K562 (cell line): Measurements from ENCODE around the gene CCDC137. TPM values are rescaled to one million over a fixed set of nuclear protein-coding genes. Genes with fewer than 3 reads are reported as not detected.
A peak's percentile ranks its signal among the peaks of the same experiment; 100 is the strongest.

Source experiments
- BRCA1 ChIP-seq, 2 experiments: fragments of 450-650 bp in 1 of 2; sonication (generic) in 1 of 2; formaldehyde crosslinking in 1 of 2; IDR thresholded peaks; 2 replicates each; pipeline versions ENCODE4 v1.5.0 to v1.6.1; 2017 to 2020; ENCODE audit warnings: mild to moderate bottlenecking in 1 of 2, missing genetic modification reagents in 1 of 2
- BRD4 ChIP-seq: fragments of 200-600 bp; sonication (generic); IDR thresholded peaks from 2 replicates; pipeline ENCODE4 v1.6.1; 2017; ENCODE audit warnings: inconsistent platforms
- BRF2 ChIP-seq: IDR thresholded peaks from 3 replicates; pipeline ENCODE4 v1.6.1; 2011; ENCODE audit warnings: borderline replicate concordance, mild to moderate bottlenecking; ENCODE audit not compliant: insufficient read length, insufficient read depth
- CBX3 ChIP-seq, 2 experiments: IDR thresholded peaks; 1 replicate in 1 of 2; 2 replicates in 1 of 2; pipeline ENCODE4 v1.6.1; 2012; ENCODE audit warnings: inconsistent platforms in 2 of 2, low read length in 2 of 2, borderline replicate concordance in 1 of 2, control low read depth in 1 of 2
- FOXA1 ChIP-seq: fragments of 450-650 bp; IDR thresholded peaks from 2 replicates; pipeline ENCODE4 v1.6.1; 2016; ENCODE audit warnings: mild to moderate bottlenecking, borderline replicate concordance
- FOXJ3 ChIP-seq: sonication (generic); formaldehyde crosslinking; IDR thresholded peaks from 2 replicates; pipeline ENCODE4 v1.4.0; 2020; ENCODE audit warnings: mild to moderate bottlenecking, missing genetic modification reagents
- HMGXB4 ChIP-seq: sonication (generic); formaldehyde crosslinking; IDR thresholded peaks from 2 replicates; pipeline ENCODE4 v1.8.1; 2023; ENCODE audit warnings: mild to moderate bottlenecking, missing genetic modification reagents
- NCOA4 ChIP-seq: fragments of 450-650 bp; IDR thresholded peaks from 2 replicates; pipeline ENCODE4 v1.6.1; 2018; ENCODE audit warnings: mild to moderate bottlenecking; ENCODE audit not compliant: partially characterized antibody
- PHF20 ChIP-seq: fragments of 450-650 bp; IDR thresholded peaks from 2 replicates; pipeline ENCODE4 v1.6.1; 2018; ENCODE audit not compliant: partially characterized antibody
- POLR3G ChIP-seq: IDR thresholded peaks from 2 replicates; pipeline ENCODE4 v1.6.1; 2011; ENCODE audit not compliant: insufficient read length, insufficient replicate concordance; ENCODE audit errors: extremely low read depth
- ZBTB5 ChIP-seq: fragments of 450-650 bp; IDR thresholded peaks from 2 replicates; pipeline ENCODE4 v1.6.1; 2017; ENCODE audit warnings: antibody characterized with exemption
- ZFX ChIP-seq: sonication (generic); formaldehyde crosslinking; IDR thresholded peaks from 2 replicates; pipeline ENCODE4 v1.8.0; 2022; ENCODE audit warnings: mild to moderate bottlenecking, missing genetic modification reagents, moderate library complexity
- ZNF133 ChIP-seq: fragments of 250-450 bp; sonication (Bioruptor Pico); IDR thresholded peaks from 2 replicates; pipeline ENCODE4 v1.4.0; 2020; ENCODE audit warnings: mild to moderate bottlenecking
- ZNF263 ChIP-seq: sonication (generic); formaldehyde crosslinking; IDR thresholded peaks from 2 replicates; pipeline ENCODE4 v1.8.0; 2022; ENCODE audit warnings: mild to moderate bottlenecking, missing genetic modification reagents, borderline replicate concordance
- ZNF511 ChIP-seq: sonication (generic); formaldehyde crosslinking; IDR thresholded peaks from 2 replicates; pipeline ENCODE4 v1.8.0; 2022; ENCODE audit warnings: mild to moderate bottlenecking, missing genetic modification reagents
- ZNF699 ChIP-seq: fragments of 250-450 bp; sonication (Bioruptor Pico); IDR thresholded peaks from 2 replicates; pipeline ENCODE4 v1.8.0; 2021; ENCODE audit warnings: mild to moderate bottlenecking, moderate library complexity; ENCODE audit not compliant: insufficient replicate concordance
- polyA plus RNA-seq, 8 experiments: library from polyadenylated mRNA; depleted of rRNA in 4 of 8; stranded (reverse) in 5 of 8; unstranded in 3 of 8; fragments of >200 nt; fragmentation: Nextera tagmentation in 2 of 8; fragmentation: Illumina TruSeq in 1 of 8; extraction: Ambion mirVana in 2 of 8; extraction: Trizol in 1 of 8; gene quantifications; 2 replicates each; pipeline versions ENCODE4 v1.2.1 to v1.2.3, GENCODE V29; 2011 to 2014; ENCODE audit warnings: inconsistent platforms in 1 of 8, missing spikeins in 1 of 8
- total RNA-seq, 7 experiments: library from RNA; depleted of rRNA in 6 of 7; stranded (reverse); fragments of >200 nt in 6 of 7; fragmentation: Illumina TruSeq in 2 of 7; extraction: Trizol in 2 of 7; gene quantifications; 2 replicates each; pipeline versions ENCODE4 v1.2.1 to v1.2.3, GENCODE V29; 2011 to 2021; ENCODE audit warnings: low replicate concordance in 1 of 7

CCDC137 gene
- total and polyA plus RNA-seq, 9 of the 15 experiments (the other 6 are each of a cell fraction or from before 2014, with no cell fraction given), result 2.3 to 68.1 (median 38.3) TPM

GRCh38 chr17:81666342-81667191 lies at the start of gene CCDC137, which contains the start of gene OXLD1 (continued):
- TF ChIP-seq BRCA1 (IDR thresholded peaks at IDR 0.05), result no peak
- TF ChIP-seq BRCA1 (CRISPR knock-in tag; IDR thresholded peaks at IDR 0.05), result no peak
- peak; percentile 47 for TF ChIP-seq ZNF511 (CRISPR knock-in tag)
- TF ChIP-seq BRF2, result no peak
- peak; percentile 11; the same call in 1 of the 2 replicates for TF ChIP-seq ZFX (CRISPR knock-in tag)
- no peak for TF ChIP-seq FOXA1
- TF ChIP-seq NCOA4, result no peak
- no peak for TF ChIP-seq ZNF699
- peak; percentile 87 for TF ChIP-seq PHF20
- TF ChIP-seq CBX3 (IDR thresholded peaks at IDR 0.05; ENCODE audit: borderline replicate concordance in 1 of 2, low read length in 2 of 2), result no peak
- TF ChIP-seq HMGXB4, result no peak; the same call in 1 of the 2 replicates
- no peak for TF ChIP-seq FOXJ3 (CRISPR knock-in tag)
- TF ChIP-seq ZBTB5, result no peak
- peak; percentile 37; the same call in 1 of the 2 replicates for TF ChIP-seq ZNF263 (CRISPR knock-in tag)
- TF ChIP-seq BRD4, result peak; percentile 69; the same call in 1 of the 2 replicates
- TF ChIP-seq ZNF133 (CRISPR knock-in tag), result no peak
- no peak for TF ChIP-seq POLR3G
